Caco-2 (cell line): Measurements from ENCODE around the gene CEACAM18. TPM values are rescaled to one million over a fixed set of nuclear protein-coding genes. Genes with fewer than 3 reads are reported as not detected.

Experiments
- BruUV-seq: library from RNA; stranded (reverse); fragments of 400-500 nt; replicated peaks from 2 replicates; lab custom pipeline; 2021; lab: Mats Ljungman, UMichigan
- CTCF ChIA-PET: fragments of 300-600 bp; sonication (Branson Sonifier 250); formaldehyde crosslinking; loops from one replicate; lab custom pipeline; 2022; ENCODE audit warnings: antibody characterized with exemption; lab: Charles Lee
- POLR2A ChIA-PET: fragments of 300-600 bp; sonication (Branson Sonifier 250); formaldehyde crosslinking; loops from one replicate; lab custom pipeline; 2022; ENCODE audit warnings: antibody characterized with exemption; lab: Charles Lee
- DNase-seq, 2 experiments: peaks; one replicate each; pipeline versions ENCODE4 v3.0.0 to v3.0.0-alpha.2; 2020 to 2022
- H3K27me3 ChIP-seq: replicated peaks from 2 replicates; pipeline ENCODE4 v1.6.0; 2011; ENCODE audit warnings: low read length; ENCODE audit not compliant: control insufficient read depth, insufficient read depth
- H3K36me3 ChIP-seq: 2 replicates; pipeline ENCODE4 v1.5.1; 2011; ENCODE audit warnings: low read length; ENCODE audit not compliant: control insufficient read depth, insufficient read depth
- H3K4me1 ChIP-seq: fragments of 250-450 bp; sonication (Bioruptor Pico); 2 replicates; pipeline ENCODE4 v1.5.1; 2020; ENCODE audit warnings: mild to moderate bottlenecking
- H3K4me3 ChIP-seq: 2 replicates; pipeline ENCODE4 v1.5.1; 2011; ENCODE audit warnings: low read depth, mild to moderate bottlenecking, control low read depth, low read length
- H3K9me3 ChIP-seq: fragments of 250-450 bp; sonication (Bioruptor Pico); 2 replicates; pipeline ENCODE4 v1.5.1; 2020; ENCODE audit warnings: mild to moderate bottlenecking, moderate library complexity
- H3K27ac Mint-ChIP-seq: one replicate; pipeline ENCODE4 v1.8.0; 2022; ENCODE audit warnings: mixed read lengths; ENCODE audit not compliant: unreplicated experiment
- H3K27me3 Mint-ChIP-seq: one replicate; pipeline ENCODE4 v1.8.0; 2022; ENCODE audit warnings: mixed read lengths; ENCODE audit not compliant: insufficient read depth, unreplicated experiment
- H3K36me3 Mint-ChIP-seq: one replicate; pipeline ENCODE4 v1.8.0; 2022; ENCODE audit warnings: mild to moderate bottlenecking, mixed read lengths; ENCODE audit not compliant: insufficient read depth, unreplicated experiment
- H3K4me1 Mint-ChIP-seq: one replicate; pipeline ENCODE4 v1.8.0; 2022; ENCODE audit warnings: low read depth, mixed read lengths; ENCODE audit not compliant: unreplicated experiment
- H3K4me3 Mint-ChIP-seq: one replicate; pipeline ENCODE4 v1.8.0; 2022; ENCODE audit warnings: mild to moderate bottlenecking, moderate library complexity, mixed read lengths; ENCODE audit not compliant: unreplicated experiment
- H3K9me3 Mint-ChIP-seq: one replicate; pipeline ENCODE4 v1.8.0; 2022; ENCODE audit warnings: mixed read lengths; ENCODE audit not compliant: unreplicated experiment
- CTCF ChIP-seq, 2 experiments: fragments of 200-600 bp in 1 of 2; IDR thresholded peaks; 1 replicate in 1 of 2; 2 replicates in 1 of 2; pipeline versions ENCODE4 v1.5.1 to v1.8.0; 2011 to 2022; ENCODE audit warnings: antibody characterized with exemption in 1 of 2, control low read depth in 1 of 2, inconsistent platforms in 1 of 2, low read depth in 1 of 2, low read length in 1 of 2, mild to moderate bottlenecking in 1 of 2, moderate library complexity in 1 of 2; ENCODE audit not compliant: insufficient read depth in 1 of 2, severe bottlenecking in 1 of 2, unreplicated experiment in 1 of 2
- intact Hi-C: fragments of 100-400 bp; cut with micrococcal nuclease; formaldehyde crosslinking; loops from one replicate; pipeline ENCODE4 v1.10.0; 2022; ENCODE audit not compliant: unreplicated experiment
- total RNA-seq: library from RNA; stranded (reverse); gene quantifications from 2 replicates; pipeline ENCODE4 v1.2.3, GENCODE V29; 2022

Gene CEACAM18
- total RNA-seq, 1 experiment from 2014 or later: not detected

- no peaks in the 10 kb centered on the region for H3K4me1 Mint-ChIP-seq
- H3K36me3 Mint-ChIP-seq: no peaks in the 10 kb centered on the region
- H3K4me1 ChIP-seq: no peaks in the 10 kb centered on the region
- ChIA-PET CTCF (no interaction called here), POLR2A (no interaction called here)
- H3K4me3 Mint-ChIP-seq: no peak overlapping the region
- H3K4me3 ChIP-seq: no peak overlapping the region
- no TSS peak for BruUV-seq
- no peaks in the 10 kb centered on the region for H3K27me3 ChIP-seq
- H3K27ac Mint-ChIP-seq: no peak overlapping the region
- H3K9me3 Mint-ChIP-seq: no peaks in the 10 kb centered on the region
- no peak for DNase-seq
- intact Hi-C loops: no loop called here
- H3K27me3 Mint-ChIP-seq: peaks cover 8% of the 10 kb centered on the region
- TF ChIP-seq CTCF (IDR thresholded peaks at IDR 0.05; ENCODE audit: insufficient read depth in 1 of 2, low read depth in 1 of 2, low read length in 1 of 2, severe bottlenecking in 1 of 2, unreplicated experiment in 1 of 2): no peak
- 0 out of 2 replicates have a peak, but pooled peaks cover 2% of the 10 kb centered on the region for H3K9me3 ChIP-seq
- H3K36me3 ChIP-seq: no peaks in the 10 kb centered on the region
These were observed 19.3 kb upstream of the CEACAM18 start for GRCh38 chr19:51458899-51459505.

GRCh38 chr19:51460164-51460992, 18.0 kb upstream of the CEACAM18 start:
- peak overlapping the region; percentile 17; the same call in 1 of the 2 replicates for H3K4me3 ChIP-seq

More at GRCh38 chr19:51460164-51460992, 18.0 kb upstream of the CEACAM18 start:
- Mint-ChIP-seq H3K4me3 (peak overlapping the region; percentile 47), H3K9me3 (no peaks in the 10 kb centered on the region), H3K27me3 (peaks cover 12% of the 10 kb centered on the region), H3K27ac (no peak overlapping the region), H3K36me3 (no peaks in the 10 kb centered on the region), H3K4me1 (no peaks in the 10 kb centered on the region)
- Histone ChIP-seq H3K9me3 (0 out of 2 replicates have a peak, but pooled peaks cover 2% of the 10 kb centered on the region), H3K27me3 (no peaks in the 10 kb centered on the region), H3K36me3 (no peaks in the 10 kb centered on the region), H3K4me1 (no peaks in the 10 kb centered on the region)
- no peak for DNase-seq
- ChIA-PET CTCF (no interaction called here), POLR2A (no interaction called here)
- intact Hi-C loops: no loop called here
- TF ChIP-seq CTCF (IDR thresholded peaks at IDR 0.05; ENCODE audit: insufficient read depth in 1 of 2, low read depth in 1 of 2, low read length in 1 of 2, severe bottlenecking in 1 of 2, unreplicated experiment in 1 of 2): no peak
- BruUV-seq: no TSS peak
